ENCODE results near the gene OR1L8.

Gene OR1L8

GRCh38 chr9:122579874-122580273, 3.3 kb downstream of the OR1L8 start:
- Histone ChIP-seq H3K27ac (no peak overlapping the region), H3K4me3 (no peak overlapping the region)
- no peak for DNase-seq (ENCODE audit: low spot score)
- no peak for TF ChIP-seq CTCF (IDR thresholded peaks at IDR 0.05)

GRCh38 chr9:122572456-122572855, 10.7 kb downstream of the OR1L8 start:
- TF ChIP-seq CTCF (IDR thresholded peaks at IDR 0.05) = no peak

GRCh38 chr9:122567901-122568300, 15.3 kb downstream of the OR1L8 start:
- no peak for DNase-seq (ENCODE audit: low spot score)
- H3K27ac ChIP-seq = no peak overlapping the region
- TF ChIP-seq CTCF (IDR thresholded peaks at IDR 0.05) = no peak
- H3K4me3 ChIP-seq = no peak overlapping the region

More at GRCh38 chr9:122572456-122572855, 10.7 kb downstream of the OR1L8 start:
- no peak overlapping the region for H3K27ac ChIP-seq
- no peak for DNase-seq (ENCODE audit: low spot score)
- no peak overlapping the region for H3K4me3 ChIP-seq

- no peak overlapping the region for H3K4me3 ChIP-seq
- no peak overlapping the region for H3K27ac ChIP-seq
- DNase-seq (ENCODE audit: low spot score) = no peak
- TF ChIP-seq CTCF (IDR thresholded peaks at IDR 0.05) = no peak
These were observed 20.9 kb downstream of the OR1L8 start for GRCh38 chr9:122562134-122562760.

- no peak for TF ChIP-seq CTCF (IDR thresholded peaks at IDR 0.05)
- DNase-seq (ENCODE audit: low spot score) = no peak
- no peak overlapping the region for H3K27ac ChIP-seq
- no peak overlapping the region for H3K4me3 ChIP-seq
These were observed 21.7 kb downstream of the OR1L8 start for GRCh38 chr9:122561446-122561845.

GRCh38 chr9:122552812-122553211, 30.4 kb downstream of the OR1L8 start, which contains the start of gene OR1N2:
Gene OR1N2, plus strand, starts transcription at chr9:122553112. Its CDS starts 100 bp downstream, at chr9:122553212.
- TF ChIP-seq CTCF (IDR thresholded peaks at IDR 0.05) = no peak
- no peak within 1 kb of the TSS for H3K4me3 ChIP-seq
- no peak within 1 kb of the TSS for H3K27ac ChIP-seq
- no peak for DNase-seq (ENCODE audit: low spot score)

- DNase-seq (ENCODE audit: low spot score) = no peak
- TF ChIP-seq CTCF (IDR thresholded peaks at IDR 0.05) = no peak
- H3K4me3 ChIP-seq = no peak overlapping the region
- H3K27ac ChIP-seq = no peak overlapping the region
These were observed 31.8 kb downstream of the OR1L8 start for GRCh38 chr9:122551371-122551770.
